A549 (cell line): Measurements from ENCODE around the gene SLC12A9. TPM values are rescaled to one million over a fixed set of nuclear protein-coding genes. Genes with fewer than 3 reads are reported as not detected.

Experiments used
- ATAC-seq, 2 experiments: fragments of 200-7000 bp in 1 of 2; fragments of >200 bp in 1 of 2; cut with Nextera tagmentation in 1 of 2; cut with Tn5 transposase in 1 of 2; 3 replicates each; pipeline versions ENCODE4 v1.8.0 to v1.9.1; 2018 to 2020; ENCODE audit warnings: mild to moderate bottlenecking in 1 of 2, moderate library complexity in 1 of 2
- CTCF ChIA-PET: fragments of 300-600 bp; sonication (Branson Sonifier 250); formaldehyde crosslinking; extraction: SDS; loops from one replicate; lab custom pipeline; 2021; ENCODE audit warnings: antibody characterized with exemption, inconsistent platforms; lab: Yijun Ruan, JAX
- POLR2A ChIA-PET: fragments of 350-600 bp; formaldehyde crosslinking; extraction: SDS; loops from one replicate; lab custom pipeline; 2021; ENCODE audit warnings: antibody characterized with exemption, inconsistent platforms; lab: Yijun Ruan, JAX
- DNase-seq, 2 experiments: peaks; one replicate each; pipeline versions ENCODE4 v3.0.0 to v3.0.0-alpha.2; 2011 to 2016; ENCODE audit warnings: low read depth in 1 of 2, low spot score in 1 of 2
- FAIRE-seq: peaks from 2 replicates; lab custom pipeline; 2011; peaks lifted over from hg19 to GRCh38; lab: Jason Lieb, UNC
- H3K27ac ChIP-seq, 2 experiments: fragments of >200 bp; sonication (Bioruptor Twin); formaldehyde crosslinking; 3 replicates each; pipeline ENCODE4 v1.5.1; 2016 to 2017
- H3K4me1 ChIP-seq: fragments of >200 bp; sonication (Bioruptor Twin); formaldehyde crosslinking; 3 replicates; pipeline ENCODE4 v1.6.1; 2016
- H3K4me2 ChIP-seq: fragments of >200 bp; sonication (Bioruptor Twin); formaldehyde crosslinking; 3 replicates; pipeline ENCODE4 v1.6.1; 2016
- H3K4me3 ChIP-seq: fragments of >200 bp; sonication (Bioruptor Twin); formaldehyde crosslinking; 3 replicates; pipeline ENCODE4 v1.5.1; 2016
- H3K9me3 ChIP-seq: fragments of >200 bp; sonication (Bioruptor Twin); formaldehyde crosslinking; 3 replicates; pipeline ENCODE4 v1.6.1; 2016
- CEBPB ChIP-seq, 2 experiments: fragments of >200 bp in 1 of 2; sonication (Bioruptor Twin) in 1 of 2; formaldehyde crosslinking in 1 of 2; IDR thresholded peaks; 2 replicates each; pipeline ENCODE4 v1.6.1; 2012 to 2016
- CHD2 ChIP-seq: fragments of 150-350 bp; IDR thresholded peaks from 2 replicates; pipeline ENCODE4 v1.6.1; 2014; ENCODE audit warnings: low read length; ENCODE audit not compliant: partially characterized antibody
- EHF ChIP-seq: fragments of 250-450 bp; sonication (Bioruptor Pico); IDR thresholded peaks from 2 replicates; pipeline ENCODE4 v1.5.0; 2020; ENCODE audit warnings: mild to moderate bottlenecking
- FOSL2 ChIP-seq, 2 experiments: fragments of 450-650 bp in 1 of 2; fragments of >200 bp in 1 of 2; sonication (Bioruptor Twin) in 1 of 2; formaldehyde crosslinking; IDR thresholded peaks; 2 replicates each; pipeline versions ENCODE4 v1.5.0 to v1.6.1; 2016 to 2020; ENCODE audit warnings: mild to moderate bottlenecking in 1 of 2, moderate library complexity in 1 of 2
- JUN ChIP-seq, 2 experiments: fragments of >200 bp; sonication (Bioruptor Twin); formaldehyde crosslinking; IDR thresholded peaks; 2 replicates in 1 of 2; 3 replicates in 1 of 2; pipeline ENCODE4 v1.6.1; 2016 to 2017
- NR3C1 ChIP-seq: fragments of >200 bp; sonication (Bioruptor Twin); formaldehyde crosslinking; IDR thresholded peaks from 3 replicates; pipeline ENCODE4 v1.6.1; 2017
- POLR2A ChIP-seq: IDR thresholded peaks from 2 replicates; pipeline ENCODE4 v1.6.1; 2012; ENCODE audit warnings: mild to moderate bottlenecking, low read length
- POLR2AphosphoS2 ChIP-seq: conservative IDR thresholded peaks from 2 replicates; pipeline ENCODE4 v1.6.1; 2012; ENCODE audit warnings: low read length, improper control_type of control experiment, inconsistent platforms
- RNF2 ChIP-seq: fragments of 200-600 bp; sonication (generic); IDR thresholded peaks from 2 replicates; pipeline ENCODE4 v1.6.1; 2016; ENCODE audit warnings: low read depth, mild to moderate bottlenecking, antibody characterized with exemption, moderate library complexity, borderline replicate concordance
- SREBF2 ChIP-seq: fragments of 450-650 bp; IDR thresholded peaks from 2 replicates; pipeline ENCODE4 v1.6.1; 2014; ENCODE audit warnings: mild to moderate bottlenecking, moderate library complexity
- TP53 ChIP-seq: fragments of 250-450 bp; sonication (Bioruptor Pico); IDR thresholded peaks from 2 replicates; pipeline ENCODE4 v1.5.0; 2021; ENCODE audit warnings: mild to moderate bottlenecking, moderate library complexity
- ZC3H11A ChIP-seq: fragments of 450-650 bp; IDR thresholded peaks from 2 replicates; pipeline ENCODE4 v1.6.1; 2014; ENCODE audit warnings: antibody characterized with exemption, mild to moderate bottlenecking
- ZFP36 ChIP-seq: fragments of 450-650 bp; IDR thresholded peaks from 2 replicates; pipeline ENCODE4 v1.6.1; 2014; ENCODE audit warnings: borderline replicate concordance; ENCODE audit not compliant: partially characterized antibody
- WGBS: methylation state at CpG from one replicate; pipeline ENCODE4 v1.1.6; 2017; ENCODE audit errors: missing lambda C conversion rate; 5-methylcytosine and 5-hydroxymethylcytosine counted together
- polyA plus RNA-seq, 4 experiments: library from polyadenylated mRNA; depleted of rRNA in 3 of 4; stranded (reverse); fragments of >200 nt; fragmentation: RNase III in 1 of 4; extraction: RNeasy Plus Mini Kit Qiagen cat#74134 plus additional on column Dnase treatment in 1 of 4; gene quantifications; 2 replicates in 3 of 4; 3 replicates in 1 of 4; pipeline ENCODE4 v1.2.3, GENCODE V29; 2011 to 2017
- TF ChIP-seq, protein P1 (sequence below): fragments of 250-450 bp; sonication (Bioruptor Pico); IDR thresholded peaks from 2 replicates; pipeline ENCODE4 v1.5.0; 2020; ENCODE audit warnings: low read depth, mild to moderate bottlenecking, moderate library complexity
- TF ChIP-seq, protein P2 (sequence below): fragments of >200 bp; sonication (Bioruptor Twin); formaldehyde crosslinking; IDR thresholded peaks from 2 replicates; pipeline ENCODE4 v1.6.1; 2016
- TF ChIP-seq, protein P3 (sequence below): IDR thresholded peaks from 2 replicates; pipeline ENCODE4 v1.6.1; 2012
- TF ChIP-seq, protein P4 (sequence below): fragments of 150-350 bp; IDR thresholded peaks from 2 replicates; pipeline ENCODE4 v1.6.1; 2014; ENCODE audit warnings: low read depth, mild to moderate bottlenecking, low read length

SLC12A9 gene
- polyA plus RNA-seq, 2 of the 4 experiments (the other 2 are of a cell fraction), result 6.2 to 13.4 TPM

DNA sequence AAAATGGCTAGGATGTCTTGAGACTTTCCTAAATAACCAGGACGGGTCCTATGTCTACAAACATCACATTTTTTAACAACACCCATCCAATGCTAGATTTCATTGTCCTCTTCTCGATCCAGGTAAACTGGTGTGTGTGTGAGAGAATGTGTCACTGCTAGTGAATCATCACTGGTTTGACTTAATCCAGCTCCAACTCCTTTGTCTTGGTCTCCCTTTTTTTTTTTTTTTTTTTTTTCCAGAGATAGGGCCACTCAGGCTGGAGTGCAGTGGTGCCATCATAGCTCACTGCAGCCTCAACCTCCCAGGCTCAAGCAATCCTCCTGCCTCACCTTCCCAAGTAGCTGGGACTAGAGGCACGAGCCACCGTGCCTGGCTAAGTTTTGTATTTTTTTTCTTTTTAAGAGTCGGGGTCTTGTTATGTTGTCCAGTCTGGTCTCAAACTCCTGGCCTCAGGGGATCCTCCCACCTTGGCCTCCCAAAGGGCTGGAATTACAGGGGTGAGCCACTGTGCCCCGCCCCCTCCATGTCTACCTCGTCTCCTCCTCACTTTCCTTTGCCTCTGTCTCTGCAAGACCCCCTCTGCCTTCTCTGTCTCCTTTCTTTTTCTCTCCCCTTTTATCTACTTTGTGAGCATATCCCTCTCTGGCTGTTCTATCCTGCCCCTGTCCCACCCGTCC lies 39.2 kb downstream of the SLC12A9 start:
- POLR2A ChIA-PET, result interaction anchor here (0.6 to 1.6 kb wide), 3 partner anchors 17 to 203 kb away, joined by 3 to 5 read pairs (median 5); partner anchors contain the start of gene SRRT
- peaks cover 49% of the 10 kb centered on the region for H3K4me1 ChIP-seq
- peak in 1 of 2 experiments; percentile 48 for DNase-seq

DNA sequence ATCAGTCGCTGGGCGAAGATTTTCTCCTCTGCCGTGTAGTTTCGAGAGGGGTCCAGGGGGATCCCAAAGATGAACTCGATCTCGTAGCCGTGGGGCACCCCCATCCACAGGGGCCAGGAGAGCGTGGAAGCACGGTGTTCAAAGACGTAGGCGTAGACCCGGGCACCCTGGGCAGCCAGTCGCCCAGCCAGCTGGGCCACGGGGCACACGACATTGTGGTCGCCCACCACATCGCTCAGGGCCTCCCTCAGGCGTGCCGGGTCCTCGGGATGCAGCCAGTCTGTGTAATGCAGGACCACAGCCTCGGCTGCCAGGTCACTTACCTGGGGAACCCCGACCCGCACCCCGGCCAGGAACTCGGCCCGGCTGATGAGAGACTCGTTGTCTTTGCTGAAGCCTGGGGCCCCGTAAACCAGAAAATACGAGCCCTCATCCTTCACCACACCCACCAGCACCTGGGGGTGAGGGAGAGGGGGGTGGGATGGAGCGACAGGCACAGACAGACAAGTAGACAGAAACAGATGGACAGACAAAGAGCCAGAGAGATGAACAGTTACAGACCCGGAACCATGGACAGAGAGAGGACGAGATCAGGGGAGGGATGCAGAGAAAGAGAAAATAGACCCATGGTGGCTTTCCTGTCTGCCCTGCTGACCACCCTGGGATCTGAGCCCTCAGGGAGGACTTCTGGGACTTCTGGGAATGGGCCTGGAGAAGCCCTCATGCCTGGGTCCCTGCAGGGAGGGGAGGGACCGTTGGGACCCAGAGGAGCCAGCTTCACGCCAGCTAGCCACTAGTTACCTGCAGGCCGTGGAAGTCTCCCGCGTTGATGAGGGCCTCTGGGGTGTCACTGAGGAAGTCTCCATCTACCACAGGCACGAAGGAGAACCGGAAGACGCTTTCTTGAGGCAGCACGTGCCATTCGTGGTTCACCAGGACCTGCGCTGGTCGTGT lies 40.1 kb downstream of the SLC12A9 start:
- CTCF ChIA-PET, result interaction anchor here (2.3 to 5.0 kb wide), 5 partner anchors 162 to 242 kb away, joined by 13 to 71 read pairs (median 25); no protein-coding TSS in a partner anchor
- POLR2A ChIA-PET, result interaction anchor here (1.6 kb wide), 1 partner anchor 18 kb away, joined by 5 read pairs; the partner anchor contains the start of gene SRRT

More for the DNA sequence above, 39.2 kb downstream of the SLC12A9 start:
- 58% methylated on average over 8 of the region's 8 CpGs for WGBS
- CTCF ChIA-PET, result interaction anchor here (0.8 to 5.0 kb wide), 5 partner anchors 11 to 188 kb away, joined by 3 to 23 read pairs (median 3); no protein-coding TSS in a partner anchor
- TF ChIP-seq JUN (IDR thresholded peaks at IDR 0.05), result no peak
- H3K9me3 ChIP-seq, result no peaks in the 10 kb centered on the region
- H3K4me3 ChIP-seq, result no peak overlapping the region
- H3K4me2 ChIP-seq, result peak overlapping the region; percentile 89; the same call in 1 of the 3 replicates
- no peak for ATAC-seq
- peak; percentile 46 for FAIRE-seq
- peak overlapping the region in 1 of 2 experiments; percentile 95; a peak in 1 of 6 replicates for H3K27ac ChIP-seq

DNA sequence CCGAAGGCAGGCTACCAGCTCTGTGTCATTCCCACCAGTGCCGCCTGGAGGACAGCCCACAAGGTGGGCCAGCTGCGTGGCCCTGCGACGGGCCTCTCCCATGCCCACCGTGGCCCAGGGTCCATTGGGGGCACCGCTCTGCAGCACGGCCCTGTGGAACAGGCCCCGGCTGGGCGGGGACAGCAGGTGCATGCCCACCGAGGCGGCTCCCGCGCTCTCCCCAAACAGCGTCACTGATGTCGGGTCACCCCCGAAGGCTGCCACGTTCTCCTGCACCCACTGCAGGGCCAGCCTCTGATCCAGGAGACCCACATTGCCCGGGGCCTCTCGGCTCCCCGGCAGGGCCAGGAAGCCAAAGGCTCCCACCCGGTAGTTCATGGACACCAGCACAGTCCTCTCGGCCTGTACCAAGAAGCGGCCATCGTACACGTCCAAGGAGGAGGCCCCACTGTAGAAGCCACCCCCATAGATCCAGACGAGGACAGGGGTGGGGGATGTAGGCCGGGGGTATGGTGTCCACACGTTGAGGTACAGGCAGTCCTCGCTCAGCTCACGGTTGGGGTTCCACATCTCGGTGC lies 40.9 kb downstream of the SLC12A9 start:
- DNase-seq (no peak), ATAC-seq (no peak), FAIRE-seq (no peak)
- H3K27ac ChIP-seq, result no peak overlapping the region
- peaks cover 39% of the 10 kb centered on the region for H3K4me1 ChIP-seq
- ChIA-PET CTCF (interaction anchor here (1.1 to 5.0 kb wide), 19 partner anchors 8 to 389 kb away, joined by 3 to 71 read pairs (median 13); partner anchors contain the start of gene SRRT), POLR2A (no interaction called here)
- H3K4me3 ChIP-seq, result no peak overlapping the region
- TF ChIP-seq RNF2, result no peak
- TF ChIP-seq, protein P1, sequence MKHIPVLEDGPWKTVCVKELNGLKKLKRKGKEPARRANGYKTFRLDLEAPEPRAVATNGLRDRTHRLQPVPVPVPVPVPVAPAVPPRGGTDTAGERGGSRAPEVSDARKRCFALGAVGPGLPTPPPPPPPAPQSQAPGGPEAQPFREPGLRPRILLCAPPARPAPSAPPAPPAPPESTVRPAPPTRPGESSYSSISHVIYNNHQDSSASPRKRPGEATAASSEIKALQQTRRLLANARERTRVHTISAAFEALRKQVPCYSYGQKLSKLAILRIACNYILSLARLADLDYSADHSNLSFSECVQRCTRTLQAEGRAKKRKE, result no peak
- no peak for TF ChIP-seq POLR2AphosphoS2
- TF ChIP-seq, protein P2, sequence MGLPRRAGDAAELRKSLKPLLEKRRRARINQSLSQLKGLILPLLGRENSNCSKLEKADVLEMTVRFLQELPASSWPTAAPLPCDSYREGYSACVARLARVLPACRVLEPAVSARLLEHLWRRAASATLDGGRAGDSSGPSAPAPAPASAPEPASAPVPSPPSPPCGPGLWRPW, result no peak
- TF ChIP-seq JUN (IDR thresholded peaks at IDR 0.05), result no peak
- no peak for TF ChIP-seq EHF (CRISPR knock-in tag)
- TF ChIP-seq NR3C1, result no peak
- TF ChIP-seq, all 56 proteins: peak for 0
- H3K9me3 ChIP-seq, result no peaks in the 10 kb centered on the region
- no peak overlapping the region for H3K4me2 ChIP-seq
- 83% methylated on average over 6 of the region's 32 CpGs for WGBS

More for the DNA sequence above, 40.1 kb downstream of the SLC12A9 start:
- H3K4me3 ChIP-seq, result no peak overlapping the region
- H3K4me2 ChIP-seq, result no peak overlapping the region
- DNase-seq (no peak), FAIRE-seq (no peak), ATAC-seq (no peak)
- no peaks in the 10 kb centered on the region for H3K9me3 ChIP-seq
- H3K27ac ChIP-seq, result no peak overlapping the region
- WGBS, result 85% methylated on average over 23 of the region's 44 CpGs
- TF ChIP-seq, protein P3, sequence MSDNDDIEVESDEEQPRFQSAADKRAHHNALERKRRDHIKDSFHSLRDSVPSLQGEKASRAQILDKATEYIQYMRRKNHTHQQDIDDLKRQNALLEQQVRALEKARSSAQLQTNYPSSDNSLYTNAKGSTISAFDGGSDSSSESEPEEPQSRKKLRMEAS, result no peak
- TF ChIP-seq CHD2 (no peak), ZFP36 (no peak), FOSL2 (IDR thresholded peaks at IDR 0.05) (no peak), FOSL2 (CRISPR knock-in tag; IDR thresholded peaks at IDR 0.05) (no peak), ZC3H11A (no peak), SREBF2 (no peak), TP53 (no peak), CEBPB (IDR thresholded peaks at IDR 0.05) (no peak), NR3C1 (no peak), POLR2A (no peak)
- TF ChIP-seq, protein P4, sequence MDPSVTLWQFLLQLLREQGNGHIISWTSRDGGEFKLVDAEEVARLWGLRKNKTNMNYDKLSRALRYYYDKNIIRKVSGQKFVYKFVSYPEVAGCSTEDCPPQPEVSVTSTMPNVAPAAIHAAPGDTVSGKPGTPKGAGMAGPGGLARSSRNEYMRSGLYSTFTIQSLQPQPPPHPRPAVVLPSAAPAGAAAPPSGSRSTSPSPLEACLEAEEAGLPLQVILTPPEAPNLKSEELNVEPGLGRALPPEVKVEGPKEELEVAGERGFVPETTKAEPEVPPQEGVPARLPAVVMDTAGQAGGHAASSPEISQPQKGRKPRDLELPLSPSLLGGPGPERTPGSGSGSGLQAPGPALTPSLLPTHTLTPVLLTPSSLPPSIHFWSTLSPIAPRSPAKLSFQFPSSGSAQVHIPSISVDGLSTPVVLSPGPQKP, result no peak
- H3K4me1 ChIP-seq, result peaks cover 46% of the 10 kb centered on the region
